Activated gamma-delta T cell treated with anti-CD3 and anti-CD28 coated beads, Interleukin-2, amount 50 U/mL, for 16 hours (primary cell): ENCODE results near the gene EWSR1.

Experiments used
- DNase-seq: peaks from one replicate; pipeline ENCODE4 v3.0.0-alpha.2; 2020; ENCODE audit warnings: low read depth

Gene EWSR1

DNA sequence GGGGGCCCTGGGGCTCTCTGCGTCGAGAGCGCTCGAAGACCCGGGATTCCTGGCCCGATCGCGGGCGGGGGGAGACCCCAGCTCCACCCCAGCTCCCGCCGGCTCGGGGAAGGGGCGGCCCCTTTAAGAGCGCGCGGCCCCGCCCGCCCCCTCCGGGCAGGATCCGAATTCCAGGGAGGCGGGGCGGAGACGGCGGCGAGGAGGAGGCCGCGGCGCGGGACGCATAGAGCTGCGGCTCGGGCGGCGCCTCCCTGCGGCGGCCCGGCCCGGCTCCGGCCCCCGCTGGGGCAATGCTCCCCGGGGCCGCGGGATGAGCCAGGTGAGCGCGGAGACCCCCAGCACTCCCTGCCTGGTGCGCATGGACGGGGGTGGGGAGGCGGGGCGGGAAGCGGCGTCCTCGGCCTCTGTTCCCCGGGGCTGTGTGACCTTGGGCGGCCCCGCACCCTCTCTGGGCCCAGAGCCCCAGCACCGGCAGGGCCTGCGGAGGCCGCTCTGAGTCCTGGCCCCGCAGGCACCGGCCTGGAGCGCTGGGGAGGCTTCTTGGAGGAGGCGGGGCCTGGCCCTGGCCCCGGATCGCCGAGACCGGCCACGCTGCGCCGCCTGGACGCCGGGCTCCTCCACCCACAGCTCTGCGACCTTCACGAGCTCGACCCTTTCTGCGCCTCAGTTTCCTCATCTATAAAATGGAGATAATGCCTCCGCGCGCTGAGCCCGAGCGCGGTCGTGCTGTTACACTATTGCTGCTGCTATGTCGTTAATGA is 38.9 kb downstream of the EWSR1 start:
- no peak for DNase-seq

DNA sequence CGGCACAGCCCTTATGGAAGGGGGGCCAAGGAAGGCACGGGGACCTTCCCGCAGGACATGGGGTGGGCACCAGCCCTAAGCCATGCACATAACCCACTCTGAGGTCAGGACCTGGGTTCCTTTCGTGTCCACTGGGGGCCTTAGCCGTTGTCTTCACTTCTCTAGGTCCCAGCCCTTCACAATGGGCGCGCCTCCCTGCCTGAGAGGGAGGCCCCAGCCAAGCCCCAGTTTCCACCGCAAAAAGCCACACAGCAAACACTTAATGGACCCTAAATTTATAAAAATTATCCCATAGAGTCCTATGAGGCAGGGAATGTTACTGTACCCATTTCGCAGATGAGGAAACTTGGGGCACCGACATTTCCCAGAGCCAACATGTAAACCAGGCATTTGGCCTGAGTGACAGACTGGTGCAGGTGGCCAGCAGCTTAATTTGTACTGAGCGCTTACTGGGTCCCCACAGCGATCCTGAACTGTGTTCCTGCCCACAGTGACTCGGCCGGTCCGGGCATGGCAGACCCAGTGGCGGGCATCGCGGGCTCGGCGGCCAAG is 39.6 kb downstream of the EWSR1 start:
- DNase-seq = no peak

DNA sequence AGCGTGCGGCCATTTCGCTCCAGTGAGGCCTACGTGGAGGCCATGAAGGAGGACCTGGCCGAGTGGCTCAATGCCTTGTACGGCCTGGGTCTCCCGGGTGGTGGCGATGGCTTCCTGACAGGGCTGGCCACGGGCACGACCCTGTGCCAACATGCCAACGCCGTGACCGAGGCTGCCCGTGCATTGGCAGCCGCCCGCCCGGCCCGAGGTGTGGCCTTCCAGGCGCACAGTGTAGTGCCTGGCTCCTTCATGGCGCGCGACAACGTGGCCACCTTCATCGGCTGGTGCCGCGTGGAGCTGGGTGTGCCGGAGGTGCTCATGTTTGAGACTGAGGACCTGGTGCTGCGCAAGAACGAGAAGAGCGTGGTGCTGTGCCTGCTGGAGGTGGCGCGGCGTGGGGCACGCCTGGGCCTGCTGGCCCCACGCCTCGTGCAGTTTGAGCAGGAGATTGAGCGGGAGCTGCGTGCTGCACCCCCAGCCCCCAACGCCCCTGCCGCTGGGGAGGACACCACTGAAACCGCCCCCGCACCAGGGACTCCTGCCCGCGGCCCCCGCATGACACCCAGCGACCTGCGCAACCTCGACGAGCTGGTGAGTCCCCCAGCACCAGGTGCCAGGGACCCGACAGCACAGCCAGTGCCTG is 40.2 kb downstream of the EWSR1 start:
- no peak for DNase-seq

DNA sequence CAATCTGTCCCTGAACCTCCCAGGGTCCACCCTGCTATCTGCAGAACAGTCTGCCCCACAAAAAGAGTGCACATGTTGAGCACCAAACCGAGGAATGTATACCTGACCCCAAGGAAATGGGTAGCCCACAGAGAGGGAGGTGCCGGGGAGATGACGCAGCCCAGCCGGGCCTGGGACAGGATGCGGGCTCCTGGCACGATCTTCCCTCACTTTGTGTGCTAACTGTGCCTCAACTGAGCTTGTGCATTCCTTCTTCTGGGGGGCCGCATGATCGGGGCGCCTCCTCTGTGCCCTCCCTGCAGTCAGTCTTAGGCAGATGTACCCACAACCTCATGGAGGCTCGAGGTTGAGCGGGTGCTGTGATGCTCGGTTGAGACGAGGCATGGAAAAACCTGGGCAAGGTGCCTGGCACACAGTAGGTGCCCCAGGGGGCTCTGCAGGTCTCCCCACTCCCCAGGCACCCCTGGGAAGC is 40.8 kb downstream of the EWSR1 start:
- no peak for DNase-seq

DNA sequence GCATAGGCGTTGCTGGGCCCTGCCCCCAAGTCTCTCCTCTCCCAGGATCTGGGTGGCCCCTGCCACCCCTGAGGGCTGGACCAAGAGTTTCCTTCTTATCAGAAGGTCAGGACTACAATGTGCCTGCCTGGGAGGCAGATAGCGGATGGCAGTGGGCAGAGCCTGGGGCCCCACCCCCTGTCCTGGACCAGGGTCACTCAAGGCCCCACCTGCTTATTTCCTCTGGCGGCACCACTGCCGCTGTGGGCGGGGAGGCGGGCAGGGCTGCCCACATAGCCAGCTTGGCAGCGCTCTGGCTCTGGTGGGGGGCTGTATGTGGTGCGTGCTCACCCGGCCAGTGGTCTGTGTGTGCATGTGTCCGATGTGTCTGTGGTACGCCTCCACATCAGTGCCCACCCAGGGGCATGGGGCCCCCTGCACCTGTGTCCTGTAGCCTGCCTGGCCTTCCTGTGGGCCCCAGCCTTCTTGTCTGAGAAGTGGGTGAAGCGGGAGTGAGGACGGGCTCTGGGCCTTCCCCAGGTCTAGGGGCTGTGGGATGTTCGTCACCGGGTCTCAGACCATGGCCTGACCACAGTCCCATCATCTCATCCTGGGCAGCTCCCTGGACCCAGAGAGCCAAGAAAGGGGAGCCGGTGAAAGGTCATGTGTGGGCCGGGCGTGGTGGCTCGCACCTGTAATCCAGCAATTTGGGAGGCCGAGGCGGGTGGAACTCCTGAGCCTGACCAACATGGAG is 41.4 kb downstream of the EWSR1 start:
- no peak for DNase-seq

DNA sequence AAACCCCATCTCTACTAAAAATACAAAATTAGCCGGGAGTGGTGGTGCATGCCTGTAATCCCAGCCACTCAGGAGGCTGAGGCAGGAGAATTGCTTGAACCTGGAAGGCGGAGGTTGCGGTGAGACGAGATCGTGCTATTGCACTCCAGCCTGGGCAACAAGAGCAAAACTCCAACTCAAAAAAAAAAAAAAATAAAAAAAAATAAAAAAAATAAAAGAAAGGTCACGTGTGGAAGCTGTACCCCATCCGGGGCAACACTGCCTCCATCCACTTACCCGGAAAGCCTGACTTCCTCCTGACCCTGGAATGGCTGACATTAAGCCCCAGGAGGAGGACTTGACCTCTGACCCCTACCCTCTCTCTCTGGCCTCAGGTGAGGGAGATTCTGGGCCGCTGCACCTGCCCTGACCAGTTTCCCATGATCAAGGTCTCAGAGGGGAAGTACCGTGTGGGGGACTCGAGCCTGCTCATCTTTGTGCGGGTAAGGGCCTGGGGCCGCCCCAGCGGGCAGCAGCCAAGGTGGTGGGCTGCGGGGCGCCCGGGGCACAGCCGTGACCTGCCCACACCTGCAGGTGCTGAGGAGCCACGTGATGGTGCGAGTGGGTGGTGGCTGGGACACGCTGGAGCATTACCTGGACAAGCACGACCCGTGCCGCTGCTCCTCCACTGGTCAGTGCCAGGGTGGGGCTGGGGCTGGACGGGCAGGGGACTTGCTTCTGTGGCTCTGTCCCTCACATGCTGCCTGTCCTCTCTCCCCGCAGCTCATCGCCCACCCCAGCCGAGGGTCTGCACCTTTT is 42.2 kb downstream of the EWSR1 start:
- no peak for DNase-seq

DNA sequence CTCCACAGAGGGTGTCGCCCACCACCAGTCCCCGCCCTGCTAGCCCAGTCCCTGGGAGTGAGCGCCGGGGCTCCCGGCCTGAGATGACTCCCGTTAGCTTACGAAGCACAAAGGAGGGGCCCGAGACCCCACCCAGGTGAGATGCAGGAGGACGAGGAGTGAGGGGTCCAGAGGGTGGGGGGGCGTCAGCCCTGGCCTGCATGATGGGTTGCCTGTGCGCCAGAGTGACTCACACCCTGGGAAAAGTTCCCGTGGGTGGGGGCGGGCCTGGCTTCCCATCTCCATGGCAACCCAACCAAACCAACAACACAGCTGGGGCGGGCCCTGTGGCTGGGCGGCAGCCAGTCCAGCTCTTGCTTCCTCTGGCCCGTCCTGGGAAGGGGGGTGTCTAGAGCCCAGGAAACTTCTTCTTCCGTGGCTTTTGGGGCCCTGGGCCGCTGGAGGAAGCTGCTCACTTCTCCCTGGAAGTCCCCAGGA is 42.8 kb downstream of the EWSR1 start:
- peak; percentile 10 for DNase-seq

DNA sequence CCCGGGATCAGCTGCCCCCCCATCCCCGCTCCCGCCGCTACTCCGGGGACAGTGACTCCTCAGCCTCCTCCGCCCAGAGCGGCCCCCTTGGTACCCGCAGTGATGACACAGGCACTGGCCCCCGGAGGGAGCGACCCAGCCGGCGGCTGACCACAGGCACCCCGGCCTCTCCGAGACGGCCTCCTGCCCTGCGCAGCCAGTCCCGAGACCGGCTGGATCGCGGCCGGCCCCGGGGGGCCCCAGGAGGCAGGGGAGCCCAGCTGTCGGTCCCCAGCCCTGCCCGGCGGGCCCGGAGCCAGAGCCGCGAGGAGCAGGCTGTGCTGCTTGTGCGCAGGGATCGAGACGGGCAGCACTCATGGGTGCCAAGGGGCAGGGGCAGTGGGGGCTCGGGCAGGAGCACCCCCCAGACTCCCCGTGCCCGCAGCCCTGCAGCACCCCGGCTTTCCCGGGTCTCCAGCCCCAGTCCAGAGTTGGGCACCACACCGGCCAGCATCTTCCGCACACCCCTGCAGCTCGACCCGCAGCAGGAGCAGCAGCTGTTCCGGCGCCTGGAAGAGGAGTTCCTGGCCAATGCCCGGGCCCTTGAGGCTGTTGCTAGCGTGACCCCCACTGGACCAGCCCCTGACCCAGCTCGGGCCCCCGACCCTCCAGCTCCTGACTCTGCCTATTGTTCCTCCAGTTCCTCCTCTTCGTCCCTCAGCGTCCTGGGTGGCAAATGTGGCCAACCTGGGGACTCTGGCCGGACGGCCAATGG is 43.6 kb downstream of the EWSR1 start:
- no peak for DNase-seq

DNA sequence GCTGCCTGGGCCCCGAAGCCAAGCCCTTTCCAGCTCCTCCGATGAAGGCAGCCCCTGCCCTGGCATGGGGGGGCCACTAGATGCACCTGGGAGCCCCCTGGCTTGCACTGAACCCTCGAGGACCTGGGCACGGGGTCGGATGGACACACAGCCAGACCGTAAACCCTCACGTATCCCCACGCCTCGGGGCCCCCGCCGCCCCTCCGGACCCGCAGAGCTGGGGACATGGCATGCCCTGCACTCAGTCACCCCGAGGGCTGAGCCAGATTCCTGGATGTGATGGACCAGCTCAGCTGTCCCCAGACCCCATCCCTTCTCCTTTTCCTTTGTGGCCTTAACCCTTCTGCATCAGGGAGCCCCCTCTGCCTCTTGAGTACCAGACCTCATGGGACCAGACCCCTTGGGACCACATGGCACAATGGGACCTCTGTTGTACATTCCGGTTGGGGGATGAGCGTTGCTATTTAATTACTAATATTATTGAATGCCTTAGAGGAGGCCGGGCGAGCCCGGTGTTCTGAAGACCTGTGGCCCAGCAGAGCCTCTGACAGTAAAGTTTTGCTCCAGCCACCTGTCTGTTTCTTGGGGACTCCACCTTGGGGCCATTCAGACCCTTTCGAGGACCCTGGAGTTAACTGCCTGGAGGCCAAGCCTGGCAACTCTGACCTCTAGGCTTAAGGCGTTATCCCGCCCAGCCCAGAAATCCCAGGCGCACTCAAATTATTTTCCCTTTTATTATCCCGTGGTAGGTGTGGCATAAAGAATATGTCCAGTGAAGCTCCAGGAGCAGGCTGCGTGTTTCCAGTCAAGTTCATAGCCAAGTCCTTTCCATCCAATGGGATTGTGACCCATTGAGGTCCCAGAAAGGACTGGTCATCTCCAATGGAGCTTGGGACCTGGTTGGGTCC is 44.4 kb downstream of the EWSR1 start:
- DNase-seq = no peak

DNA sequence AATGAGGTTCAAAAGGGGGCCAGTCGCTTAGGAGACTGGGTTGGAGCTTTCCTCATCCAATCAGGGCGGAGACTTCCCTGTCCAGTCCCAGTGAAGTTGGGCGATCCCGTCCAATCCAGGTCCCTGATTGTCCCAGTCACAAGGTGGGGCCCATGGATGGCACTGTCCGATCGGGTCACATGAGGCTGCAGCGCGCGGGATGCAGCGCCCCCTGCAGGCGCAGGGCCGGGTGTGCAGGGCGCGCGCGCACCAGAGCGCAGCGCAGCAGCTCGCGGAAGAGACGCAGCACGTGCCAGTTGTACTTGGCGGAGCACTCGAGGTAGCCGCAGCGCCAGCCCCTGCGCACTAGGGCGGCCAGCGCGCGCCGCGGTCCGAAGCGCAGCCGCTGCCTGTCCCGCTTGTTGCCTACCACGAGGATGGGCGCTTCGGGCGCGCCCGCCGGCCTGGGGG is 45.1 kb downstream of the EWSR1 start:
- DNase-seq = no peak

DNA sequence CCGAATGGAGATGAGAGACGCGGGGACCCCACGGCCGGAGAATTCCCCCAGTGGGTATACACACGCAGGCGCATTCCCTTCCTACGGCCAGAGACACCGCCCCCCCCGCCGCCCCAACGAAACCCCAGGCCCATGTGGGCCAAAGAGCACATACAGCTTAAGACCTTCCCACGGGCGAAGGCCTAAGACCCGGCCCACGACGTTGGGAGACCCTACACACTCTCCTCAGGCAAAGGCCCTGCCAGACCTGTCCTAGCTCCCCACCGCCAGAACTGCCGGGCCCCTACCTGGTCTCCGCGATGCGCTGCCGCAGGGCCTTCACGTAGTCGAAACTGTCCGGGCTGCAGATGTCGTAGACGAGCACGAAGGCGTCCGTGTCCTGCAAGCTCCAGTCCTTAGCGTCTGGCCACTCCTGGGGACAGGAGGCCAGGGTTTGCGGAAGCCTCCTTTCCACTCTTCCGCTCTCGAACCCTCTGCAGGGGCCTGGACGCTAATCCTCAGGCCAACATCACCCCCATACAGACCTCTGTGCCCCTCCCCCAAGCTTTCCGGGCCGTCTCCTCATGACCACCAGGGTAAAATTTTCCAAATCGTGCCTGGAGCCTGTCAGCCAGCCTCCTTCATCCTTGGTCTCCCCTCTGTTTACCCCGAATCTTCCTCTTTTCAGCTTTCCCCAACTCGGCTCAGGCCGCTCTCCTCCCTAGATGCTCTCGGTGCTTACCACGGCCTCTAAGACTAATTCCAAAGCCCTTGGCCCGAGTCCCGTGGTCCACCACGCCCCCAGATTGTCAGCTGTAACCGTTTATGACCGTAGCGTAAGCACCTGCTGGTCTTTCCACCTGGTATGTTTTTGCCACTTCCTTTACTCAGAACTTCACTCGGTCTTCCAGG is 45.8 kb downstream of the EWSR1 start:
- DNase-seq = no peak

DNA sequence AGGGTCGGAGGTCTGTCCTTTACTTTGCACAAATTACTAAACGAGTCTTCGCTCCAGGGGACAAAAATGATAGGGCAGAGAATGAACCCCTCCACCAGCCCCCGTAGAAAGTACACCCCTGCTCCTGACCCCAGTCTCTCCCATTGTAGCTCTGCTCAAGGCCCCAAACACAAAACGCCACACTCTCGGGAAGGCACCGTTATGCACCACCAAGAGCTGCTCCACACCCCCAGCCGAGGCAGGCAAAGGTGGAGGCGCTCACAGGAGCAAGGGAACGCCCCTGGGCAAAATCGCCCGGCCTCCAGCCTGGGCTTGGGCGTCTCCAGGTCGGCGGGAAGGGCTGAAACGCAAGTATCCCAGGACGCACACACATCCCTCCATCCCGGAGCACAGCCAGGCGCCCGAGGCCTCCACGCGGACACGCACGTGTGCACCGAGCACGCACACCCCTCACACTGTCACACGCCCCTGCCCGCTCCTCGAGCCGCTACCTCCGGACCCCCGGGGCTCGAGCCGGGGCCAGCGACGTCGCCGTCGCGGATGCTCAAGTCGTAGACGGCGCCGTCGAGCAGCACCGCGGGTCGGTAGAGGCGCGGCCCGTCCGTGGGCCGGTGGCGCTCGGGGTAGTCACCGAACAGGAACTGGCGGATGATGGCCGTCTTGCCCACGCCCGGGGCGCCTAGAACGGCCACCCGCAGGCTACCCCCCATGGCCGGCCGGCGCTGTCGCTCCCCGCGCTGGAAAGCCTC is 46.6 kb downstream of the EWSR1 start:
- no peak for DNase-seq

DNA sequence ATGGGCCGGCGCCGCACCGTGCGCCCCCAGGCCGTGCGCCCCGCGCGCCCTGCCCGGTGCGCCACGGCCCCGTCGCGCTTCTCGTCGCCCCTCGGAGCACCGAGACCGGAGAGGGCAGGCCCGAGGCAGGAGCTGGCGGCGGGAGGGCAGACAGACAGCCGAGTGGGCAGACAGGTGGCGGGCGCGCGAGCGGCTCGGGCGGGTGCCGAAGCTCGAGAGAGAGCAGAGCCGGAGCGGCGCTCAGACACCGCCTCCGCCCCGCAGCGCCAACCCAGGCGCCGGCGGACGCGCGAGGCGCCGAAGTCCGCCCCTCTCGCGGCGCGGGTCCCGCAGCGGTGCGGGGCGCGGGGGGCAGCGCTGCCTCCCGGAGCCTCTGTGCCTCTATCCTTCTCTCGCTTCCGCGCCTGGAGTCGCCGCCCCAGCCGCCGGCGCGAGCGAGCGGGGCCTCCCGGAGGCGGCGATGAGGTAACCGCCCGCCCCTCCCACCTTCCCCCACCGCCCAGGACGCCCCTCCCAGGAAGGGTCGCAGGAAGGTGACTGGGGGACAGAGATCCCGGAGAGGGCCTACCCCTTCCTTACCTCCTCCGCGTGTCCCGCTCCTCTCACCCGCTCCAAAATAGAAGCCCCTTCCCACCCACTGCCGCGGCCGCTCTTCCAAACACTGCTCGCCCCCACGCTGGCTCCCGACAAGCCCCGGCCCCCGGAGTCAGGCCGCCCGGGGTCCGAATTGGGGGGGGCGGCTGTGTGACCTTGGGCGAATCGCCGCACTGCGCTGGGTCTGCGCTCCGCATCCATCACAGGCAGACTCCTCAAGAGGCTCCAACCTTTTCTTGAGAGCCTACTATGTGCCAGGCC is 47.4 kb downstream of the EWSR1 start, which contains the start of gene RASL10A:
TSS of gene RASL10A (minus strand) at position 412 of the 855 bp plus-strand sequence. CDS start 451 bp downstream, outside the sequence.
- DNase-seq = no peak

DNA sequence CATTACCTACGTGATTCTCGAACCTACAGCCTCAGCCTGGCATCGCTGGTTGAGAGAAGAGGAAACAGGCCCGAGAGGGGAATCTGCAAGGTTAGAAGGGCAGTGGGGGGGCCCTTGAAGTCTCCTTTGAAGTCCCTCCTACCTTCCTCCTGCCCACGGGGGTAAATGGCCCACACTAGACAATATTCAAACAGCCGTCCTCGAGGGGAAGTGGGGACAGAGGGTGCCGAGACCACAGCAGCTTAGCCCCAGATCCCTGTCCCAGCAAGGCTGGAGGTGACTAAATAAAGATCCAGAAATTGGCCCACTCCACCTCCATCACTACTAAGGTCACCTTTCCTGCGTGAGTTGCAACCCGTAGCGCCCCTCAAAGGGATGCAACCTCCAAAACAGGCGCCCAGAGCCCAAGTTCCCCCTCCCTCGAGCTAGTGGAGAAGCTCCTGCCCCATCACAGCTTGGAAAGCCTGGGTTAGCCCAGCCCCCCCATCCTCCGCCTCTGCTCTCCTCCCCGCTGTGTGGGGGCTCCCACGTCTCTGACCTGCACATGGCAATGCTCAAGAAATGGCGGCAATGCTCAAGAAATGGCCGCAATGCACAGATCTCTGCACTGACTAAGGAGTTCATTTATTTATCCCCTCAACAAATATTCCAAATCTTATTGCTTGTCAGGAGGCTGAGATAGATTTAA is 48.2 kb downstream of the EWSR1 start:
- no peak for DNase-seq

DNA sequence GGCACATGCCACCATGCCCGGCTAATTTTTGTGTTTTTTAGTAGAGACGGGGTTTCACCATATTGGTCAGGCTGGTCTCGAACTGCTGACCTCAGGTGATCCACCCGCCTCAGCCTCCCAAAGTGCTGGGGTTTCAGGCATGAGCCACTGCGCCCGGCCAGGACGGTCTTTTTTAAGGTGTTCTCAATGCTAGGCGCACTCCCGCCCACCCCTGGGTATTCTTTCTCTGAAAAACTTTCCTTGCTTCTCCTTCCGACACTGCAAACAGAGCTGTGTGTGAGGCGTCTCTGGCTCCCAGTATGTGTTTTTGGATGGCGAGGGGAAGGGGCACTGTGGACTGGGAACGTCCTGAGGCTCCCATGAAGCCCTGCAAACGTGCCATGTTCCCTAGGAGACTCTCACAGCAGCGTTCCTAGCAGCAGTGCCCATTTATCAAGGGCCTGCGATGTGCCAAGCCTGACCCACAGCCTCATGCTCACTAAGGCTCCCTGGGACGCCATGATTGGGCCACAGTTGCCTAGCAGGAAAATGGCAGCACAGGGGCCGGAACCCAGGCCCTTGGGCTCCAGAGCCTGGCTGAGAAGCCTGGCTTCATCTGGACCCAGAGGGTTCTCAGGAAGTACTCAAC is 49.9 kb downstream of the EWSR1 start:
- DNase-seq = no peak

DNA sequence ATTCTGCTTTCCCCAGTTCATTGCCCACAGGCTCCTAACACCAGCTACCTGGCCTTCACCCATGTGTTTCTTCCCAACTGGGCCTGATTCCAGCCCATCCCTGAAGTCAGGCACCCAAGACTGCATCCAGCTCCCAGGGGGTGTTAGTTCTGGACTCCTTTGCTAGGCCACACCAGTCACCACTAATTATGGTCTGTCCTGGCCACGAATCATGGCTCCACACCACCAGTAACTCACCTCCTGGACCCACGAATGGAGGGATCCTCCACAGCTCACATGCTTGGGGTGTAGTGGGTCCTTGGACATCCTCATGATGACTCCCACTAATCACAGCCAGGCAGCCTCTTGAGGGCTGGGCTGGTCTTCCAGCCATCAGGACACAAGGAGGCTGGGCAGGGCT is 51.0 kb downstream of the EWSR1 start:
- DNase-seq = no peak
